ENCODE data around the gene NUP50.

DNA sequence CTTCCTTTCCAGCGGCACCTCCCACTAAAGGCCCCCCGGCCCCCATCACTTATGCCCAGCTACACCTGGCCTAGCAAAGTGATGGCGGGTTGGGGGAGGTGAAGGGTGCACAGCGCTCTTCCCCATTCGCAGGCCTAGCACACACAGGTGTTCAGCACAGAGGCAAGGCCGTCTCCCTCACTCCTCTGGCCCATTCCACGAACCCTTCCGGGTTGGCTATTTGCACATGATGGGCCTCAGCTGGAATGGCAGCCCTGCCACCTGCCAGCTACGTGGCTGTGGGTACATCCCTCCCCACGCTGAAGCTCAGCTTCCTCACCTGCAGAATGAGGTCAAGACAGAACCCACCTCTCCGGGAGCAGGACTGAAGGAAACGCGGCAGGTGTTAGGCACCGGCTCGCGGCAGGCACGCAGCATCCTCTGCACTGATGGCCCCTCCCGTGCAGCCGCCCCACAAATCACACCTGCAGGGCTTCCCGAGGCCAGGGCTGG, 72.2 kb downstream of the NUP50 start:
- TF ChIP-seq POLR2AphosphoS5 (IDR thresholded peaks at IDR 0.05; ENCODE audit: low read depth) (no peak; the same call in 1 of the 2 replicates), CTCF (IDR thresholded peaks at IDR 0.05; ENCODE audit: insufficient read depth, low read length) (no peak), GABPA (IDR thresholded peaks at IDR 0.05; ENCODE audit: low read depth) (no peak), SPI1 (IDR thresholded peaks at IDR 0.05; ENCODE audit: borderline replicate concordance, low read depth) (peak; percentile 6; the same call in 1 of the 2 replicates)
- TF ChIP-seq, protein P1, sequence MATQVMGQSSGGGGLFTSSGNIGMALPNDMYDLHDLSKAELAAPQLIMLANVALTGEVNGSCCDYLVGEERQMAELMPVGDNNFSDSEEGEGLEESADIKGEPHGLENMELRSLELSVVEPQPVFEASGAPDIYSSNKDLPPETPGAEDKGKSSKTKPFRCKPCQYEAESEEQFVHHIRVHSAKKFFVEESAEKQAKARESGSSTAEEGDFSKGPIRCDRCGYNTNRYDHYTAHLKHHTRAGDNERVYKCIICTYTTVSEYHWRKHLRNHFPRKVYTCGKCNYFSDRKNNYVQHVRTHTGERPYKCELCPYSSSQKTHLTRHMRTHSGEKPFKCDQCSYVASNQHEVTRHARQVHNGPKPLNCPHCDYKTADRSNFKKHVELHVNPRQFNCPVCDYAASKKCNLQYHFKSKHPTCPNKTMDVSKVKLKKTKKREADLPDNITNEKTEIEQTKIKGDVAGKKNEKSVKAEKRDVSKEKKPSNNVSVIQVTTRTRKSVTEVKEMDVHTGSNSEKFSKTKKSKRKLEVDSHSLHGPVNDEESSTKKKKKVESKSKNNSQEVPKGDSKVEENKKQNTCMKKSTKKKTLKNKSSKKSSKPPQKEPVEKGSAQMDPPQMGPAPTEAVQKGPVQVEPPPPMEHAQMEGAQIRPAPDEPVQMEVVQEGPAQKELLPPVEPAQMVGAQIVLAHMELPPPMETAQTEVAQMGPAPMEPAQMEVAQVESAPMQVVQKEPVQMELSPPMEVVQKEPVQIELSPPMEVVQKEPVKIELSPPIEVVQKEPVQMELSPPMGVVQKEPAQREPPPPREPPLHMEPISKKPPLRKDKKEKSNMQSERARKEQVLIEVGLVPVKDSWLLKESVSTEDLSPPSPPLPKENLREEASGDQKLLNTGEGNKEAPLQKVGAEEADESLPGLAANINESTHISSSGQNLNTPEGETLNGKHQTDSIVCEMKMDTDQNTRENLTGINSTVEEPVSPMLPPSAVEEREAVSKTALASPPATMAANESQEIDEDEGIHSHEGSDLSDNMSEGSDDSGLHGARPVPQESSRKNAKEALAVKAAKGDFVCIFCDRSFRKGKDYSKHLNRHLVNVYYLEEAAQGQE (IDR thresholded peaks at IDR 0.05; ENCODE audit: insufficient replicate concordance, low read depth) = no peak

All from HL-60 (cell line).